Adipocyte (in vitro differentiated cells): Measurements from ENCODE around the gene ARMC3.

Source experiments
- DNase-seq: peaks from one replicate; pipeline ENCODE4 v3.0.0-alpha.2; 2015; ENCODE audit warnings: low read depth
- H3K27me3 ChIP-seq: replicated peaks from 2 replicates; pipeline ENCODE4 v1.7.0; 2013; ENCODE audit warnings: mild to moderate bottlenecking, low read length, moderate library complexity; ENCODE audit not compliant: control insufficient read depth, insufficient read depth
- H3K36me3 ChIP-seq: 2 replicates; pipeline ENCODE4 v1.7.0; 2013; ENCODE audit warnings: low read length, mild to moderate bottlenecking, moderate library complexity; ENCODE audit not compliant: control insufficient read depth, insufficient read depth, severe bottlenecking
- H3K4me1 ChIP-seq: 2 replicates; pipeline ENCODE4 v1.7.0; 2013; ENCODE audit warnings: mild to moderate bottlenecking, low read length, moderate library complexity; ENCODE audit not compliant: control insufficient read depth, insufficient read depth
- H3K4me3 ChIP-seq: 2 replicates; pipeline ENCODE4 v1.7.0; 2013; ENCODE audit warnings: mild to moderate bottlenecking, low read length, moderate library complexity
- H3K9ac ChIP-seq: 2 replicates; pipeline ENCODE4 v1.7.0; 2013; ENCODE audit warnings: mild to moderate bottlenecking, low read length, moderate library complexity
- H3K9me3 ChIP-seq: 2 replicates; pipeline ENCODE4 v1.7.0; 2013; ENCODE audit warnings: mild to moderate bottlenecking, low read length, moderate library complexity; ENCODE audit not compliant: control insufficient read depth

The ARMC3 gene

GRCh38 chr10:23021430-23021829 lies 93.6 kb downstream of the ARMC3 start:
- Histone ChIP-seq H3K36me3 (no peaks in the 10 kb centered on the region), H3K4me1 (no peaks in the 10 kb centered on the region)
- DNase-seq: no peak

GRCh38 chr10:23024002-23024401 lies 96.1 kb downstream of the ARMC3 start:
- peaks cover 5% of the 10 kb centered on the region for H3K27me3 ChIP-seq
- peaks cover 21% of the 10 kb centered on the region for H3K9me3 ChIP-seq
- no peak overlapping the region for H3K9ac ChIP-seq
- no peak overlapping the region for H3K4me3 ChIP-seq
- DNase-seq: no peak
- no peaks in the 10 kb centered on the region for H3K4me1 ChIP-seq
- no peaks in the 10 kb centered on the region for H3K36me3 ChIP-seq

More at GRCh38 chr10:23021430-23021829, 93.6 kb downstream of the ARMC3 start:
- H3K4me3 ChIP-seq: no peak overlapping the region
- H3K9me3 ChIP-seq: peaks cover 21% of the 10 kb centered on the region
- H3K9ac ChIP-seq: no peak overlapping the region
- peaks cover 8% of the 10 kb centered on the region for H3K27me3 ChIP-seq

GRCh38 chr10:23031318-23031717 lies 103.5 kb downstream of the ARMC3 start:
- Histone ChIP-seq H3K9me3 (peaks cover 11% of the 10 kb centered on the region), H3K36me3 (no peaks in the 10 kb centered on the region), H3K27me3 (peaks cover 13% of the 10 kb centered on the region), H3K4me3 (no peak overlapping the region), H3K4me1 (no peaks in the 10 kb centered on the region), H3K9ac (no peak overlapping the region)
- no peak for DNase-seq

- Histone ChIP-seq H3K4me3 (no peak overlapping the region), H3K4me1 (no peaks in the 10 kb centered on the region), H3K36me3 (no peaks in the 10 kb centered on the region), H3K9ac (no peak overlapping the region), H3K9me3 (peaks cover 11% of the 10 kb centered on the region), H3K27me3 (peaks cover 10% of the 10 kb centered on the region)
- DNase-seq: no peak
Measured at GRCh38 chr10:23034790-23035189, 106.9 kb downstream of the ARMC3 start.

GRCh38 chr10:23035569-23035968 lies 107.7 kb downstream of the ARMC3 start:
- Histone ChIP-seq H3K36me3 (no peaks in the 10 kb centered on the region), H3K4me1 (no peaks in the 10 kb centered on the region), H3K27me3 (peaks cover 10% of the 10 kb centered on the region), H3K4me3 (no peak overlapping the region), H3K9me3 (peaks cover 12% of the 10 kb centered on the region), H3K9ac (no peak overlapping the region)
- no peak for DNase-seq

GRCh38 chr10:23037152-23037551 lies 109.3 kb downstream of the ARMC3 start:
- Histone ChIP-seq H3K4me3 (no peak overlapping the region), H3K9ac (no peak overlapping the region), H3K36me3 (no peaks in the 10 kb centered on the region), H3K27me3 (peaks cover 3% of the 10 kb centered on the region), H3K9me3 (peaks cover 12% of the 10 kb centered on the region), H3K4me1 (no peaks in the 10 kb centered on the region)
- no peak for DNase-seq

- H3K9me3 ChIP-seq: peaks cover 12% of the 10 kb centered on the region
- H3K4me3 ChIP-seq: no peak overlapping the region
- DNase-seq: no peak
- no peak overlapping the region for H3K9ac ChIP-seq
- H3K27me3 ChIP-seq: peaks cover 3% of the 10 kb centered on the region
- H3K36me3 ChIP-seq: no peaks in the 10 kb centered on the region
- H3K4me1 ChIP-seq: no peaks in the 10 kb centered on the region
Measured at GRCh38 chr10:23037561-23037960, 109.7 kb downstream of the ARMC3 start.

- Histone ChIP-seq H3K9me3 (peaks cover 12% of the 10 kb centered on the region), H3K9ac (no peak overlapping the region), H3K27me3 (peaks cover 3% of the 10 kb centered on the region), H3K4me3 (no peak overlapping the region), H3K4me1 (no peaks in the 10 kb centered on the region), H3K36me3 (no peaks in the 10 kb centered on the region)
- DNase-seq: no peak
Measured at GRCh38 chr10:23038172-23038571, 110.3 kb downstream of the ARMC3 start.

- H3K27me3 ChIP-seq: peaks cover 3% of the 10 kb centered on the region
- H3K9me3 ChIP-seq: peaks cover 6% of the 10 kb centered on the region
- no peak overlapping the region for H3K4me3 ChIP-seq
- H3K36me3 ChIP-seq: no peaks in the 10 kb centered on the region
- H3K4me1 ChIP-seq: no peaks in the 10 kb centered on the region
- no peak for DNase-seq
- no peak overlapping the region for H3K9ac ChIP-seq
Measured at GRCh38 chr10:23040002-23040401, 112.1 kb downstream of the ARMC3 start.

GRCh38 chr10:23046027-23046426 lies 118.2 kb downstream of the ARMC3 start:
- no peak for DNase-seq
- no peaks in the 10 kb centered on the region for H3K9me3 ChIP-seq
- H3K9ac ChIP-seq: no peak overlapping the region
- no peaks in the 10 kb centered on the region for H3K27me3 ChIP-seq
- H3K36me3 ChIP-seq: no peaks in the 10 kb centered on the region
- H3K4me3 ChIP-seq: no peak overlapping the region
- no peaks in the 10 kb centered on the region for H3K4me1 ChIP-seq

- Histone ChIP-seq H3K36me3 (no peaks in the 10 kb centered on the region), H3K4me3 (no peak overlapping the region), H3K9ac (no peak overlapping the region), H3K4me1 (no peaks in the 10 kb centered on the region), H3K27me3 (peaks cover 4% of the 10 kb centered on the region), H3K9me3 (no peaks in the 10 kb centered on the region)
- DNase-seq: no peak
Measured at GRCh38 chr10:23047201-23048050, 119.6 kb downstream of the ARMC3 start.

GRCh38 chr10:23048191-23048590 lies 120.3 kb downstream of the ARMC3 start:
- H3K9me3 ChIP-seq: no peaks in the 10 kb centered on the region
- H3K9ac ChIP-seq: no peak overlapping the region
- H3K4me1 ChIP-seq: no peaks in the 10 kb centered on the region
- no peak overlapping the region for H3K4me3 ChIP-seq
- peaks cover 4% of the 10 kb centered on the region for H3K27me3 ChIP-seq
- DNase-seq: no peak
- H3K36me3 ChIP-seq: no peaks in the 10 kb centered on the region
